DMS153 (cell line): ENCODE data around the gene KRTAP10-2.
A peak's percentile ranks its signal among the peaks of the same experiment; 100 is the strongest.
"Not testable (repeated sequence)": the region's sequence is repeated elsewhere in the genome, so short reads cannot be mapped to it uniquely, and the experiment has no call there.

ENCODE experiments used
- DNase-seq: peaks from one replicate; lab custom pipeline; 2025; lab: John Stamatoyannopoulos, UW

The KRTAP10-2 gene

GRCh38 chr21:44513389-44514217 lies 37.7 kb downstream of the KRTAP10-2 start:
- peak; percentile 44 for DNase-seq

GRCh38 chr21:44512496-44513388 lies 38.6 kb downstream of the KRTAP10-2 start:
- no peak for DNase-seq

- no peak for DNase-seq
These were observed 39.4 kb downstream of the KRTAP10-2 start for GRCh38 chr21:44511938-44512275.

GRCh38 chr21:44511219-44511937 lies 39.9 kb downstream of the KRTAP10-2 start:
- DNase-seq = no peak

- DNase-seq = peak; percentile 42
These were observed 40.6 kb downstream of the KRTAP10-2 start for GRCh38 chr21:44510508-44511218.

- DNase-seq = no peak
These were observed 41.2 kb downstream of the KRTAP10-2 start for GRCh38 chr21:44510109-44510507.

GRCh38 chr21:44509539-44509938 lies 41.8 kb downstream of the KRTAP10-2 start:
- no peak for DNase-seq

GRCh38 chr21:44508711-44509445 lies 42.4 kb downstream of the KRTAP10-2 start:
- no peak for DNase-seq

- no peak for DNase-seq
These were observed 42.9 kb downstream of the KRTAP10-2 start for GRCh38 chr21:44508426-44508710.

GRCh38 chr21:44507673-44508425 lies 43.5 kb downstream of the KRTAP10-2 start:
- DNase-seq = no peak

- no peak for DNase-seq
These were observed 44.7 kb downstream of the KRTAP10-2 start for GRCh38 chr21:44506279-44507255.

- DNase-seq = no peak
These were observed 45.5 kb downstream of the KRTAP10-2 start for GRCh38 chr21:44505673-44506278.

- DNase-seq = no peak
These were observed 47.4 kb downstream of the KRTAP10-2 start for GRCh38 chr21:44503901-44504399.

- DNase-seq = not testable (repeated sequence)
These were observed 48.1 kb downstream of the KRTAP10-2 start for GRCh38 chr21:44503006-44503889.

GRCh38 chr21:44502171-44502958 lies 48.9 kb downstream of the KRTAP10-2 start:
- DNase-seq = no peak
